AG09309 (cell line): ENCODE data around the gene LPCAT3.

Experiments
- DNase-seq: peaks from one replicate; pipeline ENCODE4 v3.0.0-alpha.2; 2010; ENCODE audit warnings: low read depth
- H3K4me3 ChIP-seq: 2 replicates; pipeline ENCODE4 v1.5.1; 2011; ENCODE audit warnings: mild to moderate bottlenecking, low read depth, low read length, moderate library complexity; ENCODE audit not compliant: control insufficient read depth
- TF ChIP-seq, protein P1 (sequence below): IDR thresholded peaks from 2 replicates; pipeline ENCODE4 v1.5.1; 2011; ENCODE audit warnings: mild to moderate bottlenecking, low read depth, low read length, inconsistent platforms; ENCODE audit not compliant: insufficient read depth, control insufficient read depth; ENCODE audit errors: missing control alignments

The LPCAT3 gene

DNA sequence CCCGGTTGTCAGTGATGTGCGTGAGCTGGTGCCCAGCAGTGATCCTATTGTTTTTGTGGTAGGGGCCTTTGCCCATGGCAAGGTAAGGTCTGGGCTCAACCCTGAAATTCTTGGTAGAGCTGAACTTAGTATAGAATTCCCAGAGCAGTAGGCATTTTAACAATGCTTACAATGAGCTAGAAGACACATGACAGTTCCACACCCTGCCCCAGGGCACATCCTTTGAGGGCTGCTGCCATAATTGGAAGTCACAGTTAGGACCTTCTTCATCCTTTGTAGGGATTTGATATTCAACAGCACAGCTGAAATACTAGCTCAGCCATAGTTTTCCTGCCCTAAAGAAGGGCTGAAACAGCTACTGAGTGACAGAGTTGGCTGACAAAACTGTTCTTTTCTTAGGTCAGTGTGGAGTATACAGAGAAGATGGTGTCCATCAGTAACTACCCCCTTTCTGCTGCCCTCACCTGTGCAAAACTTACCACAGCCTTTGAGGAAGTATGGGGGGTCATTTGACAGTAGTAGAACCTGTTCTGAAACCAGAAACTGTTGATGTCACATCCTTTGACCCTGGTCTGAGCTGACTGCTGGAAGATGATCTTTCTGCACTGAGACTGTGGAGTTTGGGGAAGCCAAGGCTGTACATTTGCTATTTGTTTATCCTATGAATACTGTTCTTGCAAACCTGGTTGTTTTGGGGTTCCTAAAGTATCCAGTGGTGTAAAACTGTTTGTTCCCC lies 42.8 kb downstream of the LPCAT3 start:
- no peak overlapping the region for H3K4me3 ChIP-seq
- DNase-seq = no peak
- TF ChIP-seq, protein P1, sequence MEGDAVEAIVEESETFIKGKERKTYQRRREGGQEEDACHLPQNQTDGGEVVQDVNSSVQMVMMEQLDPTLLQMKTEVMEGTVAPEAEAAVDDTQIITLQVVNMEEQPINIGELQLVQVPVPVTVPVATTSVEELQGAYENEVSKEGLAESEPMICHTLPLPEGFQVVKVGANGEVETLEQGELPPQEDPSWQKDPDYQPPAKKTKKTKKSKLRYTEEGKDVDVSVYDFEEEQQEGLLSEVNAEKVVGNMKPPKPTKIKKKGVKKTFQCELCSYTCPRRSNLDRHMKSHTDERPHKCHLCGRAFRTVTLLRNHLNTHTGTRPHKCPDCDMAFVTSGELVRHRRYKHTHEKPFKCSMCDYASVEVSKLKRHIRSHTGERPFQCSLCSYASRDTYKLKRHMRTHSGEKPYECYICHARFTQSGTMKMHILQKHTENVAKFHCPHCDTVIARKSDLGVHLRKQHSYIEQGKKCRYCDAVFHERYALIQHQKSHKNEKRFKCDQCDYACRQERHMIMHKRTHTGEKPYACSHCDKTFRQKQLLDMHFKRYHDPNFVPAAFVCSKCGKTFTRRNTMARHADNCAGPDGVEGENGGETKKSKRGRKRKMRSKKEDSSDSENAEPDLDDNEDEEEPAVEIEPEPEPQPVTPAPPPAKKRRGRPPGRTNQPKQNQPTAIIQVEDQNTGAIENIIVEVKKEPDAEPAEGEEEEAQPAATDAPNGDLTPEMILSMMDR = no peak

DNA sequence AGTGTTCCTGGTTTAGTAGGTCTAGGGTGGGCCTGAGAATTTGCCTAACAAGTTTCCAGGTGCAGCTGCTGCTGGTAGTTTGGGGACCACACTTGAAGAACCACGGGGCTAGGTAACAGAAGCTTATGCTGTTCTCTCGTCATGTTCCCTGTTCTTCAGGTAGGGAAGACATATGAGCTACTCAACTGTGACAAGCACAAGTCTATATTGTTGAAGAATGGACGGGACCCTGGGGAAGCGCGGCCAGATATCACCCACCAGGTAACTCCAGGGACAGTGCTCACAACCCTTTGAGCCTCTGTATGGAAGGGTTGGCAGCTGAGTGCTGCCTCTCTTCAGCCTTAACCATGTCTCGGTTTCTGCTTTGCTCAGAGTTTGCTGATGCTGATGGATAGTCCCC lies 44.1 kb downstream of the LPCAT3 start:
- TF ChIP-seq, protein P1 = no peak
- H3K4me3 ChIP-seq = no peak overlapping the region
- DNase-seq = no peak

DNA sequence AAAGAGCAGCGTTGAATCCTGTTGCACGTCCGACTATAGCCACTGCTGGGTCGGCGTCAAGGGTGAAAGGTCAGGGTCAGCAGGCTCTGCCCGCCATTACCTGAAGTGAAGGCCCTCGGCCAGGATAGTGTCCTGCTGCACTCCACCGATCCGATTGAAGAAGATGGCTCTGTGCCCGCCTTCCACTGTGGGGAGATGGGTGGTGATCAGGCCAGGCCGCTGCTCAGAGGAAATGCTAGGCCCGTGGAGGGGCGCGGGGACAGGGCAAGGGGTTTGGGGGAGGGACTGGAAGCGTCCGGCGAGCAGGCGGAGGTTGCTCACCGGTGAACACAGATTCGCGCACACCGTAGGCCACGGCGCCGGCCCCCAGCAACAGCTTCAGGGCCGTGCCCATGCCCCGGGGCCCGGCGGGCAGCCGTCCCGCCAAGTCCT lies 48.2 kb downstream of the LPCAT3 start:
- no peak for DNase-seq
- TF ChIP-seq, protein P1 = no peak
- H3K4me3 ChIP-seq = peak overlapping the region; percentile 95

DNA sequence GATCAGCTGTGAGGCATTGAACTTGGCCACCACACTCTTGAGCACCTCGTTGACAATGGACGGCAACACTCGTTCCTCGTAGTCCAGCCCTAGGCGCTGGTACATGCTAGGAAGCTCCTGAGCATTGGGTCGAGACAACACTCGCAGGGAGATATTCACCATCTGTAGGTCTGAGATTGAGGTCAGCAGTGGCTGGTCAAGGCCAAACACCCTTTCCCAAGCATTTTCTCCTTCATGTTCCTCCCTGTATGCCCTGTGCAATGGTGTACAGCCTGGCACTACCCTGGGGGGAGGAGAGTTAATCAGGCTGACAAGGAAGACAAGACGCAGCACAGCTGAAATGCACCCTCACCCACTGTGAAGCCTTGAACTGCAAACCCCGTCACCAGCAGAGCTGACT lies 49.9 kb downstream of the LPCAT3 start:
- DNase-seq = no peak
- no peak overlapping the region for H3K4me3 ChIP-seq
- TF ChIP-seq, protein P1 = no peak

DNA sequence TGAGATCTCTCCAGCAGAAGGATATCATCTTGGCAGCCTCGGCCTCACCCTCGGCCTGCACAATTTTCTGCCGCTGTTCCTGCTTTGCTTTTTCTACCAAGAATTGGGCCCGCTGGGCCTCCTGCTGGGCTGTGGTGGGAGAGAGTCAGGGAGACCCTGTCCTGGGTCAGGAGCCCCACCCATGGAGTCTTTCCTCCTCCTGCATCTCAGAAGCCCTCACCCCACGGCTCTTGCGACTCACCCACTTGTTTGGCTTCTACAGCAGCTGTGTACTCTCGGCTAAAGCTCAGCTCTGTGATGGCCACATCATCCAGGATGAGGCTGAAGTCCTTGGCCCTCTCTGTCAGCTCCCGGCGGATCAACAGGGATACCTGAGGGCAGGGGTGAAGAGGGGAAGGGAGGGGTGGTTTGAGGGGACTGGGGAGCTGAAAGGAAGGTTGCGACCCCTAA lies 50.6 kb downstream of the LPCAT3 start:
- TF ChIP-seq, protein P1 = no peak
- H3K4me3 ChIP-seq = no peak overlapping the region

DNA sequence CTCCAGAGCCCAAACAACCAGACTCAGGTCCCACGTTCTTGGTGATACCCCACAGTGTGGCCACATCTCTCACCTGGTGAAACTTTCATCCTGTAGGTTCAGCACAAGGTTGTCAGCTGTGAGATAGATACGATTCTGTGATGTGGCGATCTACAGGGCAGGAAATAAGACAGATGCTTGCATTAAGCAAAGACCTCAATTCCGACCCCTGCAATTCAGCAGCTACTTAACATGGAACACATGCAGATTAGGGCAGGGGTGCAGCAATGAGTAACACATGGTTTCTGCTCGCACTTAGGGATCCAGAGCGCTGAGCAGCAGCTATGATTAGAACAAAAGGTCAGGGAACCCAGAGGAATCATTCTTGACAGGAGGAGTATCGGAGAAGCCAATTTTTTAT lies 51.9 kb downstream of the LPCAT3 start:
- no peak overlapping the region for H3K4me3 ChIP-seq
- TF ChIP-seq, protein P1 = no peak
- no peak for DNase-seq

More for the DNA sequence above, 50.6 kb downstream of the LPCAT3 start:
- no peak for DNase-seq
